OCI-LY1 (cell line): ENCODE data around the gene YWHAH.

Experiments
- CTCF ChIP-seq: fragments of 200-600 bp; sonication (generic), shearing (Covaris generic); IDR thresholded peaks from 2 replicates; pipeline ENCODE4 v1.5.1; 2017; ENCODE audit warnings: mild to moderate bottlenecking, antibody characterized with exemption, low read length, moderate library complexity, mixed read lengths
- EZH2 ChIP-seq: fragments of 200-600 bp; sonication (generic), shearing (Covaris generic); IDR thresholded peaks from 2 replicates; pipeline ENCODE4 v1.8.0; 2017; ENCODE audit warnings: borderline replicate concordance, mixed run types, mild to moderate bottlenecking, antibody characterized with exemption, low read length, moderate library complexity, mixed read lengths

GRCh38 chr22:31912407-31912743 lies 32.0 kb upstream of the YWHAH start:
- no peak for TF ChIP-seq CTCF
- TF ChIP-seq EZH2: no peak
